A673 (cell line): ENCODE measurements around the gene CUL9.

Experiments
- EZH2 ChIP-seq: fragments of 200-600 bp; sonication (generic); IDR thresholded peaks from 2 replicates; pipeline ENCODE4 v1.6.1; 2017; ENCODE audit warnings: borderline replicate concordance, low read depth, mild to moderate bottlenecking, mixed read lengths, antibody characterized with exemption, low read length; ENCODE audit not compliant: poor library complexity, severe bottlenecking
- TF ChIP-seq, protein P1 (sequence below): fragments of 300-800, 200-600 bp; sonication (generic); conservative IDR thresholded peaks from 2 replicates; pipeline ENCODE4 v1.5.1; 2017; ENCODE audit warnings: low read depth, mild to moderate bottlenecking, antibody characterized with exemption, low read length, moderate library complexity, mixed read lengths

- TF ChIP-seq, protein P1, sequence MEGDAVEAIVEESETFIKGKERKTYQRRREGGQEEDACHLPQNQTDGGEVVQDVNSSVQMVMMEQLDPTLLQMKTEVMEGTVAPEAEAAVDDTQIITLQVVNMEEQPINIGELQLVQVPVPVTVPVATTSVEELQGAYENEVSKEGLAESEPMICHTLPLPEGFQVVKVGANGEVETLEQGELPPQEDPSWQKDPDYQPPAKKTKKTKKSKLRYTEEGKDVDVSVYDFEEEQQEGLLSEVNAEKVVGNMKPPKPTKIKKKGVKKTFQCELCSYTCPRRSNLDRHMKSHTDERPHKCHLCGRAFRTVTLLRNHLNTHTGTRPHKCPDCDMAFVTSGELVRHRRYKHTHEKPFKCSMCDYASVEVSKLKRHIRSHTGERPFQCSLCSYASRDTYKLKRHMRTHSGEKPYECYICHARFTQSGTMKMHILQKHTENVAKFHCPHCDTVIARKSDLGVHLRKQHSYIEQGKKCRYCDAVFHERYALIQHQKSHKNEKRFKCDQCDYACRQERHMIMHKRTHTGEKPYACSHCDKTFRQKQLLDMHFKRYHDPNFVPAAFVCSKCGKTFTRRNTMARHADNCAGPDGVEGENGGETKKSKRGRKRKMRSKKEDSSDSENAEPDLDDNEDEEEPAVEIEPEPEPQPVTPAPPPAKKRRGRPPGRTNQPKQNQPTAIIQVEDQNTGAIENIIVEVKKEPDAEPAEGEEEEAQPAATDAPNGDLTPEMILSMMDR, result 0 out of 2 replicates have a peak, but pooled peaks have one; percentile 15
- TF ChIP-seq EZH2, result no peak
Measured at GRCh38 chr6:43211955-43212354, 30.0 kb downstream of the CUL9 start.
